HL-60 (cell line): ENCODE results near the gene SLAMF9.

Experiments used
- DNase-seq, 2 experiments: peaks; one replicate each; pipeline ENCODE4 v3.0.0-alpha.2; 2010 to 2020; ENCODE audit warnings: low read depth in 1 of 2, low spot score in 1 of 2
- H3K27ac ChIP-seq: fragments of 250-450 bp; sonication (Bioruptor Pico); replicated peaks from 2 replicates; pipeline ENCODE4 v1.5.1; 2020; ENCODE audit warnings: mild to moderate bottlenecking, moderate library complexity
- H3K27me3 ChIP-seq: fragments of 250-450 bp; sonication (Bioruptor Pico); 2 replicates; pipeline ENCODE4 v1.5.1; 2021; ENCODE audit warnings: mild to moderate bottlenecking, moderate library complexity; ENCODE audit not compliant: insufficient read depth, poor library complexity, severe bottlenecking
- H3K4me3 ChIP-seq: replicated peaks from 2 replicates; pipeline ENCODE4 v1.5.1; 2011; ENCODE audit warnings: mild to moderate bottlenecking, control low read depth, low read length; ENCODE audit not compliant: insufficient read depth
- CTCF ChIP-seq: IDR thresholded peaks from one replicate; pipeline ENCODE4 v1.5.1; 2011; ENCODE audit warnings: low read length, control low read depth, inconsistent platforms; ENCODE audit not compliant: insufficient read depth
- GABPA ChIP-seq: IDR thresholded peaks from 2 replicates; pipeline ENCODE4 v1.6.1; 2012; ENCODE audit warnings: low read depth
- POLR2AphosphoS5 ChIP-seq: IDR thresholded peaks from 2 replicates; pipeline ENCODE4 v1.6.1; 2012; ENCODE audit warnings: low read depth
- REST ChIP-seq: IDR thresholded peaks from 2 replicates; pipeline ENCODE4 v1.6.1; 2012; ENCODE audit warnings: low read depth; ENCODE audit not compliant: insufficient replicate concordance
- SPI1 ChIP-seq: IDR thresholded peaks from 2 replicates; pipeline ENCODE4 v1.6.1; 2012; ENCODE audit warnings: low read depth, mild to moderate bottlenecking, borderline replicate concordance

SLAMF9 gene

GRCh38 chr1:159951016-159951415 lies 3.0 kb downstream of the SLAMF9 start:
- Histone ChIP-seq H3K27me3 (peaks cover 16% of the 10 kb centered on the region), H3K4me3 (no peak overlapping the region), H3K27ac (no peak overlapping the region)
- no peak for DNase-seq
- TF ChIP-seq GABPA (no peak), SPI1 (no peak), POLR2AphosphoS5 (no peak), REST (no peak), CTCF (no peak)

GRCh38 chr1:159949981-159950381 lies 4.1 kb downstream of the SLAMF9 start:
- Histone ChIP-seq H3K27ac (no peak overlapping the region), H3K27me3 (peaks cover 22% of the 10 kb centered on the region), H3K4me3 (no peak overlapping the region)
- DNase-seq = peak in 1 of 2 experiments; percentile 33
- TF ChIP-seq GABPA (no peak), SPI1 (no peak), POLR2AphosphoS5 (no peak)

DNA sequence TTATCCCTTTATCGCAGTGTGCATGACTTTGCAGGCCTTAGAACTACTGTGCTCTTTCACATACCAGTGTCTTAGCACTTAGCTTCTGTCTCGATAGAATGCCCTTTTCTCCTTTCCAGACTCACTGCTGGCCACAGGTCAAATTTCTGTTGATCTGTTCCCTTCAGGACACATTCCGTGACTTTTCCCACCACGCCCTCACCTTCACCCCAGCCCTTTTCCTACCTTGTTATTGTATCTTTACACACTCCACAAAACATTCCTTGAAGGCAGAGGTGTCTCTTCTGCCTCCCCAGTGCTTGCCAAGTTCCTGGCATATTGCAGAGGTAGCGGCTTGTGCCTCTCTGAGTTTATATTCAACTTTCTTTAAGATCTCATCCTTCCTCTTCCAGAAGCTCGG lies 4.9 kb downstream of the SLAMF9 start:
- H3K27me3 ChIP-seq = peaks cover 29% of the 10 kb centered on the region
- no peak overlapping the region for H3K27ac ChIP-seq
- TF ChIP-seq CTCF (no peak), SPI1 (no peak), GABPA (no peak), POLR2AphosphoS5 (no peak), REST (no peak)
- no peak overlapping the region for H3K4me3 ChIP-seq
- DNase-seq = no peak

DNA sequence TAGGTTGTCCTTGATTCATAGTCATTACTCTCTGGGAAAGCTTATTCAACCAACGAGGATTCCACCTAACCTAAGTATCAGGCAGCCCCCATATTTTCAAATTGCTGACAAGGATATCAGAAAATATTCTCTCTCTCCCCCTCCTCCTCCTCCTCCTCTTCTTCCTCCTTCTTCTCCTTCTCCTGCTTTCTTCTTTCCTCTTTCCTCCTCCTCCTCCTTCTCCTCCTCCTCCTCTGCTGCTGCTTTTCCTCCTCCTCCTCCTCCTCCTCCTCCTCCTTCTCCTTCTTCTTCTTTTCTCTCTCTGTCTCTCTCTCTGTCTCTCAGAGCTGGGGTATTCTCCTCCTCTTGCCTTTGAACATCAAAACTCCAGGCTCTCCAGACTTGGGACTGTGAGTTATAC lies 6.1 kb downstream of the SLAMF9 start:
- Histone ChIP-seq H3K27me3 (peaks cover 33% of the 10 kb centered on the region), H3K27ac (no peak overlapping the region), H3K4me3 (no peak overlapping the region)
- no peak for TF ChIP-seq REST
- TF ChIP-seq CTCF = no peak
- no peak for TF ChIP-seq POLR2AphosphoS5
- no peak for TF ChIP-seq SPI1
- TF ChIP-seq GABPA = no peak
- DNase-seq = no peak
